A549 treated with dexamethasone at 1 μM for 4 hours (cell line): ENCODE results near the gene GPR15LG. TPM values are rescaled to one million over a fixed set of nuclear protein-coding genes. Genes with fewer than 3 reads are reported as not detected.

Experiments used
- total RNA-seq: library from RNA; stranded (reverse); fragments of 200-300 nt; extraction: Qiagen RNA extraction; gene quantifications from 5 replicates; pipeline ENCODE4 v1.2.3, GENCODE V29; 2022

The GPR15LG gene
- total RNA-seq: 0.21 TPM in 1 of 5 replicates, not detected in the others

DNA sequence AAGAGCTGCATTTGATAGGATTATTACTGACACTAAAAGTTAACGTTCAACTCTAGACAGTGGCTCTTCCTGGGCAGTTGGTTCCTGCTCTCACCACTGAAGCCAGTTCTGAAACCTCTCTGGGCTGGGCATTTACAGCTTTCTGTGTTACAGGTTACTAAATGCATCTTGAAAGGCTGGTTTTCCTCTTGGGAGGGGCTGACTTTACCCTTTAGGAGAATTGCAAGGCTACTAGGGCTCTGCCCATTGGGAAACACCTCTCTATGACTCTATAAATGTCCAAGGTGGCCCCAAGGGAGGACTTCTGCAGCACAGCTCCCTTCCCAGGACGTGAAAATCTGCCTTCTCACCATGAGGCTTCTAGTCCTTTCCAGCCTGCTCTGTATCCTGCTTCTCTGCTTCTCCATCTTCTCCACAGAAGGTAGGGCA is at the start of gene GPR15LG:
GPR15LG (plus strand) TSS at position 301 of the 429 bp plus-strand sequence; CDS start at position 352, 51 bp downstream.

GRCh38 chr10:84139126-84140035 is 34.2 kb upstream of the GPR15LG start, which contains the start of gene GHITM:
Gene GHITM (plus strand): TSS chr10:84139509. CDS start chr10:84141501, 1,992 bp downstream.

DNA sequence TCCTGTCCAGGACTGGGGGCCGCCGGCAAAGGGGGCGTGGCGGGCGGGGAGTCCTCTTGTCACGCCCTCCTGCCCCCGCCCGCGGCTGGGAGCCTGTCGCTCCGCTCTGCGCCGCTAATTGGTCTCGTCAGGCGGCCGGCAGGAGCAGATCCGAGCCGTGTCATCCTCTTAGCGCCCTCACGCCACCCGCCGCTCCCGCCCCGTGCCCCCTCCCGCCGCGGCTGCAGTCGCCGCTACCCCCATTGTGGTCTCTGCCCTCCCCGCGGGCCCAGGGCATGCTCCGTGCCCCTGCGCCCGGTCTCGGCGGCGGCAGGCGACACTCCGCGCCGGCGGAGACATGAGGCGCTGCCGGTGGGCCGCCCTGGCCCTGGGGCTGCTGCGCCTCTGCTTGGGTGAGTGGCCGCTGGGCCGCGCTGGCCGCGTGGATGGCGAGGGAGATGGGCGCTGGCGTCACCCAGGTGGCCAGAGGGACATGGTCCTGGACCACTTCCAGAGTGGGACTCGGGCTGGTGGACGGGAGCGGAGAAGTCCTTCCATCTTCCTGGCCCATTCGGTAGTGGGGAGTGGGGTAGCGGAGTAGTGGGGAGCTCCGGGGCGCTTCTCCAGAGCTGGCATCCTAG is 20.9 kb downstream of the GPR15LG start, which contains the start of gene CDHR1:
CDHR1 (plus strand) TSS at position 114 of the 620 bp plus-strand sequence; CDS start at position 338, 224 bp downstream.

DNA sequence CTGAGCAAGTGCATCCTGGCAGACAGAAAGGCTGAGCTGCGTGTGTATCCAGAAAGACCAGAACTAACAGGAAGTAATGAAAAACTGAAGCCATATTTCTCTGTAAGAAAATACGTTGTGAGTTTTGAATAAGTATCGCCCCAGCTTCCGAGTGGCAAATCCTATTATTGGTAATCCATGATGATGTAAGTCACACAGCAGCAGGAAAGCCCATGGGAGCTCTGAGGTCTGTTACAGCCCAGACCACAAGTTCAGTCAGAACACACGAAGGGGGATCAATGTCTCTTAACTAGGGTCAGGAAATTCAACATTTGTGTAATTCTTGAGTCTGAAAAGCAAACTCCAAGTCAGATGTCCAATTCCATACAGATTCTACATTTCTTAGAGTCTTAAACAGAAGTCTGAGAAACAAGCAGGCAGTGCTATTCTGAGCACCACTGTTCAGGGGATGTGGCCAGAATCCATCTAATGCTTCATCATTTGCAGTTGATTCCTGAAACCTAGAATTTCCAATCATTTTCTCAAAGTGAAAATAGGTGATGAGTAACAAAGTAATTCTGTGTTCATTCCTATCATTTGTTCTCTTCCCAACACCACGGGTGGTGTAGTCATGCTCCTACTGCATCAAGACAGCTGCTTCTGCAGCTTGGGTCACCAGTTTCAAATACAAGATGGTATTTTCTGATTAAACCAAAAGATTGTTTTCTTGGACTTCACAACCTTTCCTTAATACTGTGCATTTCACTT is 52.0 kb downstream of the GPR15LG start, which contains the start of gene LRIT2:
LRIT2 (minus strand) TSS at position 118 of the 747 bp plus-strand sequence; CDS start at position 94, 24 bp downstream.

Other genes with a start within 250 kb of the GPR15LG start
- gene GHITM, start 34.3 kb upstream of the GPR15LG start, total RNA-seq: 189 to 206 TPM (median 196 TPM) in 5 replicates
- 0.05 to 0.15 TPM (median 0.11 TPM) in 5 replicates for gene CDHR1, start 20.7 kb downstream of the GPR15LG start, total RNA-seq
- not detected in 5 replicates for gene LRIT2, start 51.7 kb downstream of the GPR15LG start, total RNA-seq
- gene LRIT1, start 67.7 kb downstream of the GPR15LG start, total RNA-seq: not detected in 5 replicates
- not detected in 5 replicates for gene RGR, start 71.3 kb downstream of the GPR15LG start, total RNA-seq
- 9.1 to 15.3 TPM (median 13.8 TPM) in 5 replicates for gene CCSER2, start 154.8 kb downstream of the GPR15LG start, total RNA-seq